Lung (tissue), 12 donors: Measurements from ENCODE around the gene AQP9. TPM values are rescaled to one million over a fixed set of nuclear protein-coding genes. Genes with fewer than 3 reads are reported as not detected.
"Not testable (repeated sequence)": the region's sequence is repeated elsewhere in the genome, so short reads cannot be mapped to it uniquely, and the experiment has no call there.

Experiments used
- ATAC-seq: fragments of 200-7000 bp; cut with Tn5 transposase; one replicate; pipeline ENCODE4 v1.9.1; 2020; ENCODE audit warnings: moderate number of reproducible peaks; ENCODE audit not compliant: insufficient read depth, low FRiP score
- DNase-seq, 3 donors: peaks; one replicate each; pipeline ENCODE4 v3.0.0-alpha.2; 2013 to 2017
- H3K27ac ChIP-seq, 2 donors: one replicate each; pipeline ENCODE4 v1.5.1; 2013; ENCODE audit warnings: mild to moderate bottlenecking in 2 of 2, moderate library complexity in 2 of 2, control low read depth in 1 of 2, inconsistent platforms in 1 of 2, low read depth in 1 of 2, low read length in 1 of 2
- H3K27me3 ChIP-seq, 3 donors: one replicate each; pipeline ENCODE4 v1.5.1; 2013; ENCODE audit warnings: low read length in 2 of 3; ENCODE audit not compliant: control insufficient read depth in 3 of 3, insufficient read depth in 3 of 3
- H3K36me3 ChIP-seq, 4 donors: one replicate each; pipeline ENCODE4 v1.5.1; 2013; ENCODE audit warnings: low read length in 4 of 4, mild to moderate bottlenecking in 1 of 4, moderate library complexity in 1 of 4; ENCODE audit not compliant: control insufficient read depth in 4 of 4, insufficient read depth in 4 of 4
- H3K4me1 ChIP-seq, 5 donors: one replicate each; pipeline ENCODE4 v1.5.1; 2013; ENCODE audit warnings: low read length in 5 of 5, mild to moderate bottlenecking in 2 of 5, moderate library complexity in 1 of 5; ENCODE audit not compliant: control insufficient read depth in 5 of 5, insufficient read depth in 5 of 5
- H3K4me3 ChIP-seq: one replicate; pipeline ENCODE4 v1.5.1; 2013; ENCODE audit warnings: mild to moderate bottlenecking, control low read depth, moderate library complexity
- H3K9ac ChIP-seq, 2 donors: one replicate each; pipeline ENCODE4 v1.5.1; 2013; ENCODE audit warnings: low read length in 2 of 2, control low read depth in 1 of 2; ENCODE audit not compliant: insufficient read depth in 1 of 2
- H3K9me3 ChIP-seq, 4 donors: one replicate each; pipeline ENCODE4 v1.5.1; 2013; ENCODE audit warnings: low read length in 3 of 4, mild to moderate bottlenecking in 1 of 4, moderate library complexity in 1 of 4; ENCODE audit not compliant: control insufficient read depth in 4 of 4, insufficient read depth in 3 of 4
- WGBS, 2 donors: extraction: QIAGEN DNeasy Blood & Tissue Kit; methylation state at CpG; one replicate each; pipeline ENCODE4 v1.1.7; 2013; 5-methylcytosine and 5-hydroxymethylcytosine counted together
- polyA plus RNA-seq, 2 donors: library from polyadenylated mRNA; stranded (reverse); fragments of 200-250 nt; gene quantifications; one replicate each; pipeline ENCODE4 v1.2.1, GENCODE V29; 2013
- total RNA-seq, 2 donors: library from RNA; depleted of rRNA in 1 of 2; stranded (reverse); fragments of >200 nt in 1 of 2; gene quantifications; one replicate each; pipeline ENCODE4 v1.2.1, GENCODE V29; 2014 to 2021
- TF ChIP-seq, protein P1 (sequence below): IDR thresholded peaks from 2 replicates; pipeline ENCODE4 v1.5.1; 2012; ENCODE audit warnings: mild to moderate bottlenecking; ENCODE audit errors: control extremely low read depth, extremely low read depth
- donor health status: control.
- donor health status: control.
- donor health status: Bipolar disorder and iron deficiency.
- donor health status: healthy.
- donor health status: DM: yes; HTN: yes; CAD: no.

The AQP9 gene
- total and polyA plus RNA-seq, 4 donors = 6.1 to 329 (median 21.9) TPM

DNA sequence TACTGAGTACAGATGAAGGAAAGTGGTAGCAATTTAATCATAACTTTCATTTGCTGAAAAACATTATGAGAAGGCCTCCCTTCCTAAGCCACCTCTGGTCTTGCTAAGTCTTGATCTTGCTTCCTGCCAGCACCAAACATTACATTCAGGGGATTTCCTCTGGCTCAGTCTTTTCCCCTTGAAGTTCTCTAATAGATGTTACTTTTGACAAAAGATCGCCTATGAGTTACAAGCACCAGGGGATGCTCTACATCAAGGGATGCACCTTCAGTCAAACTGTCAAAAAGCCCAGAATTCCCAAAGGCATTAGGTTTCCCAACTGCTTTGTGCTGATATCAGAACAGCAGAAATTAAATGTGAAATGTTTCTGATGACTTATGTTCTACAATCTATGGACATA, 47.3 kb downstream of the AQP9 start:
- H3K9me3 ChIP-seq = no peaks in the 10 kb centered on the region
- TF ChIP-seq, protein P1, sequence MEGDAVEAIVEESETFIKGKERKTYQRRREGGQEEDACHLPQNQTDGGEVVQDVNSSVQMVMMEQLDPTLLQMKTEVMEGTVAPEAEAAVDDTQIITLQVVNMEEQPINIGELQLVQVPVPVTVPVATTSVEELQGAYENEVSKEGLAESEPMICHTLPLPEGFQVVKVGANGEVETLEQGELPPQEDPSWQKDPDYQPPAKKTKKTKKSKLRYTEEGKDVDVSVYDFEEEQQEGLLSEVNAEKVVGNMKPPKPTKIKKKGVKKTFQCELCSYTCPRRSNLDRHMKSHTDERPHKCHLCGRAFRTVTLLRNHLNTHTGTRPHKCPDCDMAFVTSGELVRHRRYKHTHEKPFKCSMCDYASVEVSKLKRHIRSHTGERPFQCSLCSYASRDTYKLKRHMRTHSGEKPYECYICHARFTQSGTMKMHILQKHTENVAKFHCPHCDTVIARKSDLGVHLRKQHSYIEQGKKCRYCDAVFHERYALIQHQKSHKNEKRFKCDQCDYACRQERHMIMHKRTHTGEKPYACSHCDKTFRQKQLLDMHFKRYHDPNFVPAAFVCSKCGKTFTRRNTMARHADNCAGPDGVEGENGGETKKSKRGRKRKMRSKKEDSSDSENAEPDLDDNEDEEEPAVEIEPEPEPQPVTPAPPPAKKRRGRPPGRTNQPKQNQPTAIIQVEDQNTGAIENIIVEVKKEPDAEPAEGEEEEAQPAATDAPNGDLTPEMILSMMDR = no peak
- no peaks in the 10 kb centered on the region for H3K27me3 ChIP-seq
- peaks cover 0 to 1% (median 0%) of the 10 kb centered on the region in 5 donors for H3K4me1 ChIP-seq
- peak in 1 of 3 donors; percentile 9 for DNase-seq
- no peak overlapping the region for H3K9ac ChIP-seq
- WGBS, 2 donors = 40 to 44% methylated on average over 1 of the region's 1 CpG
- ATAC-seq = no peak
- no peak overlapping the region for H3K4me3 ChIP-seq
- no peaks in the 10 kb centered on the region for H3K36me3 ChIP-seq
- no peak overlapping the region for H3K27ac ChIP-seq

DNA sequence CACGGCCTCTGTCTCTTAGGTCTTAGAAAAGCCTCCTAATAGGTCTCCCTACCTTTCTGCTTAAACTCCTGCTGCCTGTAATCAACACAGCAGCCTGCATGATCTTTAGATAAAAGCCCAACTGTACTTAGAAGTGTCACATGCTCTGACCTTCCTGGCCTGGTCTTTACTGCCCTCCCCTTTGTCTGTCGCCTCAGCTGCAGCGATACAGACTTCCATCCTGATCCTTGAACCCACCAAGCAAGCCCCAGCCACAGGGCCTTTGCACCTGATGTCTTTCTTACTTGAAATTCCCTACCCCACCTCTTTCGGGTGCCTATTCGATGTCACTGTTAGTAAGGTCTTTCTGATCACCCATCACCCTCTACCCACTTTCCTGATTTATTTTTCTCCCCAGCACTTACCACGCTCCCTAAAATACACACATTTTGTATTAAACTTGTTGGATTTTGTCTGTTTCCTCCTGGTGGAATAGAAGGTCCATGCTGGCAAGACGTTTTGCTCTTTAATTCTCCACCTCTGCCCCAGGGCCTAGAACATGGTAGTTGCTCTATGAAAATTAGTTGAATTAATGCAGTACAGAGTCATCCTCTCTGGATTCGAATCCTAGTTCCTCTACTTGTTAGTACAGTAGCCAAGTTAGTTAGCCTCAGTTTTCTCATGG, 51.1 kb downstream of the AQP9 start:
- peaks cover 0 to 3% (median 0%) of the 10 kb centered on the region in 3 donors for H3K27me3 ChIP-seq
- no peak overlapping the region for H3K27ac ChIP-seq
- no peaks in the 10 kb centered on the region for H3K36me3 ChIP-seq
- ATAC-seq (no peak), DNase-seq (no peak)
- TF ChIP-seq, protein P1 = no peak
- no peak overlapping the region for H3K9ac ChIP-seq
- H3K4me1 ChIP-seq = no peaks in the 10 kb centered on the region
- peaks cover 0 to 2% (median 0%) of the 10 kb centered on the region in 4 donors for H3K9me3 ChIP-seq
- WGBS, 2 donors = 84 to 95% methylated on average over 8 of the region's 8 CpGs
- H3K4me3 ChIP-seq = no peak overlapping the region

DNA sequence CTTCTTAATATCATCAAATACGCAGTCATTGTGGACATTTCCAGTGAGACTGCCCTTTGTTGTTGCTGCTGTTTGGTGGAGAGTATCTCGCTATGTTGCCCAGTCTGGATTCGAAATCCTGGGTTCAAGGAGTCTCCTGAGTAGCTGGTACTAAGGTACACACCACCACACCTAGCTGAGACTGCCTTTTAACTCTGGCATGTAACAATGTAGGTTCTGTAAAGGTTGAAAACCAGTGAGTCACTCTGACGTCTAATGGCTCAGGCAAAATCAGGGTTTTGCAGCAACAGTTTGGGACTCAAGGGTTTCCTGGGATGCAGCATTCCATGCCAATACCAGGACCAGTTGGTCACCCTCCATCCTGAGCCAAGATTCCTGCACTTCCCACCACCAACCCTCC, 52.2 kb downstream of the AQP9 start:
- H3K4me3 ChIP-seq = no peak overlapping the region
- ATAC-seq = no peak
- H3K4me1 ChIP-seq = no peaks in the 10 kb centered on the region
- H3K27me3 ChIP-seq = peaks cover 0 to 3% (median 0%) of the 10 kb centered on the region in 3 donors
- H3K27ac ChIP-seq = no peak overlapping the region
- H3K9ac ChIP-seq = no peak overlapping the region
- H3K9me3 ChIP-seq = peaks cover 0 to 2% (median 0%) of the 10 kb centered on the region in 4 donors
- no peaks in the 10 kb centered on the region for H3K36me3 ChIP-seq
- DNase-seq = no peak
- 83 to 95% methylated on average over 4 of the region's 4 CpGs for WGBS, 2 donors
- TF ChIP-seq, protein P1 = no peak

DNA sequence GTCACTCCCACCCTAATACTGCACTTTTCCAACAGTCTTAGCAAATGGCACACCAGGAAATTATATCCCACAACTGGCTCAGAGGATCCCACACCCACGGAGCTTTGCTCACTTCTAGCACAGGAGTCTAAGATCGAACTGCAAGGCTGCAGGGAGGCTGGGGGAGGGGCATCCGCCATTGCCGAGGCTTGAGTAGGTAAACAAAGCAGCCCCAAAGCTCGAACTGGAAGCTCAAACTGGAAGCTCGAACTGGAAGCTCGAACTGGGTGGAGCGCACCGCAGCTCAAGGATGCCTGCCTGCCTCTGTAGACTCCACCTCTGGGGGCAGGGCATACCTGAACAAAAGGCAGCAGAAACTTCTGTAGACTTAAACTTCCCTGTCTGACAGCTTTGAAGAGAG, 55.5 kb downstream of the AQP9 start:
- not testable (repeated sequence) for H3K4me1 ChIP-seq, H3K4me3 ChIP-seq, H3K27ac ChIP-seq, H3K27me3 ChIP-seq, DNase-seq, H3K36me3 ChIP-seq, H3K9me3 ChIP-seq, ATAC-seq, H3K9ac ChIP-seq
- WGBS, 2 donors = 80 to 88% methylated on average over 9 of the region's 9 CpGs
